DMS53 (cell line): Measurements from ENCODE around the gene ACTR5.
"Not testable (repeated sequence)": the region's sequence is repeated elsewhere in the genome, so short reads cannot be mapped to it uniquely, and the experiment has no call there.

Experiments used
- DNase-seq: peaks from one replicate; lab custom pipeline; 2025; lab: John Stamatoyannopoulos, UW

Gene ACTR5

GRCh38 chr20:38766071-38766470, 17.8 kb downstream of the ACTR5 start:
- DNase-seq = no peak

- no peak for DNase-seq
Measured at GRCh38 chr20:38769376-38770295, 21.4 kb downstream of the ACTR5 start.

DNA sequence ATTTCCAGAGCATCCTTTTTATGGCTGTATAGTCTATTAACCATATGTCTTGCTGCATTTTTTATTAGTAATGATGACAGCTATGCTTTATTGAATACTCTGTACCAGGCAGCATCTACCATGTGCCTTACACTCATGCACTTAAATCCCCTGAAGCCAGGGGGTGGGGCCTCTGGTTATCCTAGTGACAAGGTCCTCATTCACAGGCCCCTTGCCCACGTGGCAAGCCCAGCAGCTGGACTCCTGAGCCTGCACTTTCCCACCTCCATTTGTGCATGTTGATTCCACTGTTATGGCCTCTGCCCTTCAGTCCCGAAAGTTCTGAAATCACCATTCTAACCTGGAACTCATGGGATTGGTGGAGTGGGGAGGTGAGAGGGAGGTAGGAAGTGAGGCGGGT, 22.3 kb downstream of the ACTR5 start:
- no peak for DNase-seq

GRCh38 chr20:38770970-38771369, 22.7 kb downstream of the ACTR5 start:
- DNase-seq = no peak

DNA sequence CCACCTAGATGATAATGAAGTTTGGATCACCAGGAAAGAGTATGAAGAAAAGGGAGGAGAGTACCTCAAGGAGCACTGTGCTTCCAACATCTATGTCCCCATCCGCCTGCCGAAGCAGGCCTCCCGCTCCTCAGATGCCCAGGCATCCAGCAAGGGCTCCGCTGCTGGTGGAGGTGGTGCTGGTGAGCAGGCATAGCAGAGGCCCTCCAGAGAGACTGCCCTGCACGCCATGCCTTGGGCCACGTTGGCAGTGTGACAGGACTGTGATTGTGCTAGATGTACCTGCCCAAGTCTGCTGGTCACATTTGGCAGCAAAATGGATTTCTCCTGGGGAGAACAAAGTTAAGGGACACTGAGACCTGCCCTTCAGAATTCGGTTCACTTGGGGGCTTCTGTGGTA, 23.4 kb downstream of the ACTR5 start:
- no peak for DNase-seq

- no peak for DNase-seq
Measured at GRCh38 chr20:38774167-38774566, 25.9 kb downstream of the ACTR5 start.

- DNase-seq = no peak
Measured at GRCh38 chr20:38776363-38776762, 28.1 kb downstream of the ACTR5 start.

GRCh38 chr20:38779247-38780097, 31.2 kb downstream of the ACTR5 start:
- DNase-seq = no peak

DNA sequence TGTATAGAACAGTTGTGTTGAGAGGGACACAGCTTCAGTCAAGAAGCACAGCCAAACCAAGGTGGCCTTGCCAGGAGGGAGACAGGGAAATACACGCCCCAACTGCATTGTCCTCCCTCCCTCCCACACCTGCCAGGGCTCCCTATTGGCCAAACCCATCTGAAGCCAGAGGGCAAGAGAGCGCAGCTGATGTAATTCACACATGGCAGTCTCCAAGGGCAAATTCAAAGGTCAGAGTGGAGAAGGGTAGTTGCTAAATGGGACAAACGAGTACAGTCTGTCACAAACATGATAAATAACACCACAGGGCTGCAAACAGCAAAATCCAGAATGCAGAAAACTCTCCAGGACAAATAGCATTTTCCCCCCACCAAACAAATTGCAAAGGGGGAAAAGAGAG, 34.0 kb downstream of the ACTR5 start:
- DNase-seq = no peak

DNA sequence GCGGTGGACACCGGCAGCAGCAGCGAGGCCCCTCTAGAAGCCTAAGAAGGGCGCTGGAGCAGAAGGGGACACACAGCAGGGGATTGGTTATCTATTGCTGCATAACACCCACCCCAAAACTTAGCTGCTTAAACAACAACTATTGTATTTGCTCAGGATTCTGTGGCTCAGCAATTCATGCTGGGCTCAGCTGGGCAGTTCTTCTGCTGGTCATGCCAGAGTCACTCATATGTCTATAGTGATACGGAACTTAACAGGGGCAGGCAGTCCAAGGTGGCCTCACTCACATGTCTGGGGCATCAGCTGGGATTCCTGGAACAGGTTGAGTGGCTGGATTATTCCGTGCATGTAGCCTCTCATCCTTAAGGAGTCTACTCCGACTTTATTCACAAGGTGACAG, 39.6 kb downstream of the ACTR5 start:
- no peak for DNase-seq

DNA sequence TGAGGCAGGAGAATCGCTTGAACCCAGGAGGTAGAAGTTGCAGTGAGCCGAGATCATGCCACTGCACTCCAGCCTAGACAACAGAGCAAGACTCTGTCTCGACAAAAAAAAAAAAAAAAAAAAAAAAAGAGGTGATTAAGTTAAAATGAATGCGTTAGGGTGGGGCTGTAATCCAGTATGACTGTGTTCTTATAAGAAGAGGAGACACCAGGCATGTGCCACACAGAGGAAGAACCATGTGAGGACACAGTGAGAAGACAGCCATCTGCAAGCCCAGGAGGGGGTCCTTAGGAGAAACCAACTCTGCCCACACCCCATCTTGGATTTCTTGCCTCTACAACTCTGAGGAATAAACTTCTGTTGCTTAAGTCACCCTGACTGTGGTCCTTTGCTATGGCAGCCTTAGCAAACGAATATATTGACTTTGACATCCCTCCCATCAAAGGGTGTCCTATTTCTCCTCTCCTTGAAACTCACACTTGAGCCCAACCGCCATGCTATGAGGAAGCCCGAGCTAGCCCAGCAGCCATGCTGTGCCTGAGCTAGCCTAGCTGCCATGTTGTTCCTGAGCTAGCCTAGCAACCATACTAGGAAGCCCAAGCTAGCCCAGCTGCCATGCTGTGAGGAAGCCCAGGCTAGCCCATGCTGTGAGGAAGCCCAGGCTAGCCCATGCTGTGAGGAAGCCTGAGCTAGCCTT, 41.4 kb downstream of the ACTR5 start:
- DNase-seq = peak; percentile 15

- peak; percentile 21 for DNase-seq
Measured at GRCh38 chr20:38790200-38791053, 42.2 kb downstream of the ACTR5 start.

- DNase-seq = no peak
Measured at GRCh38 chr20:38791291-38791690, 43.0 kb downstream of the ACTR5 start.

DNA sequence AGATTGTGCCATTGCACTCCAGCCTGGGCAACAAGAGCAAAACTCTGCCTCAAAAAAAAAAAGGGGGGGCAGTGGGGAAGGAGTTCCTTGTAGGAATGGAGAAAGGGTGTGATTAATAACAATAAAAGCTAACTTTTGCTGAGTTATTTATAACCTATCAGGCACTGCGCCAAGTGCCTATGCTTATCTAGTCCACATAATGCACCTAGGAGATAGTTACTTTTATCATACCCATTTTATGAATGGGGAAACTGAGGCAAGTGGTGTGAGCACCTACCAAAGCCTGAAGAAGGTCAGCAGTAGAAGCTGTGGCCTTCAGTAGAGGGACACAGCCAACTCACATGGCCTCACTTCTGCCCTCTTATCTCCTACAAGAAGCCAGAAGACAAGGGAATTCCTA, 43.7 kb downstream of the ACTR5 start:
- no peak for DNase-seq

DNA sequence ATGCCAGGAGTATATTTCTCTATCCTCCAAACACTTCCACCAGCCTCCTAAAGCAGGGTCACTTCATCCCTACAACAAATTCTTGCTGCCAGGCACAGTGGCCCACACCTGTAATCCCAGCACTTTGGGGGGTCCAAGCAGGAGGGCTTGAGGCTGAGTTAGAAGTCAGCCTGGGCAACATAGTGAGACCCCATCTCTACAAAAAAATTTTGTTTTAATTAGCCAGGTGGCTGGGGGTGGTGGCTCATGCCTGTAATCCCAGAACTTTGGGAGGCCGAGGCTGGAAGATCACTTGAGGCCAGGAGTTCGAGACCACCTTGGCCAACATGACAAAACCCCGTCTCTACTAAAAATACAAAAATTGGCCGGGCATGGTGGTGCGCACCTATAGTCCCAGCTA, 45.8 kb downstream of the ACTR5 start:
- DNase-seq = not testable (repeated sequence)

GRCh38 chr20:38798266-38798665, 50.0 kb downstream of the ACTR5 start:
- no peak for DNase-seq

DNA sequence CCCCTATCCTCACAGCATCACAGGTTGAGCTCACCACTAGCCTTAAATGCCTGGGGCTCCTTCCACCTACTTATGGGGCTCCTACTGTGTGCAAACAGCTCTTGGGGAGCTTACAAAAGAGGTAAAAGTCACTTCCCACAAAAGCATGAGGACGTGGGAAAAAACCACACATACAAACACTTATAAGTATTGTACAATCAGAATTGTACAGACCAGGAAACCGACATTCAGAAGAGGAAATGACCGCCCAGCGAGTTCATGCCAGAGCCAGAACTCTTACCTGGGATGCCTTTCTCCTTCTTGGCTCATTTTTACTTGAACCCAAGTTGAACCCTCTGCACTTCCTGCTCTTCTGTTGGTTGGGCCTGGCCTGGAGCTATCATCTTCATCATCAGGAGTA, 50.9 kb downstream of the ACTR5 start:
- DNase-seq = no peak

DNA sequence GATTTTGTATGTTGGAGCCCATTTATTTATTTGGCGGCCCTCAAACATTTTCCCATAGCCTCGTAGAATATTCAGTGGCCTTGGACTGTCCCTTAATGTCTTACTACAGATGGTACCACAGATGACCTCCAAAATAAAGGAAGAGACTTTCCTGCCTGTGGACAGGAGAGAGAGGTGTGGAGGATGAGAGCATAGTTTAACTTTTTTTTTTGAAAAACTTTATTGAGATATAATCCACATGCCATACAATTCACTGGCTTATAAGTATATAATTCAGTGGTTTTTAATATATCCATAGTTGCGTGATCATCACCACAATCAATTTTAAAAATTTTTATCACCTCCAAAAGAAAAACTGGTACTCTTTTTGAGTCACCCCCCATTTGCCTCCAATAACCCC, 52.6 kb downstream of the ACTR5 start:
- no peak for DNase-seq

DNA sequence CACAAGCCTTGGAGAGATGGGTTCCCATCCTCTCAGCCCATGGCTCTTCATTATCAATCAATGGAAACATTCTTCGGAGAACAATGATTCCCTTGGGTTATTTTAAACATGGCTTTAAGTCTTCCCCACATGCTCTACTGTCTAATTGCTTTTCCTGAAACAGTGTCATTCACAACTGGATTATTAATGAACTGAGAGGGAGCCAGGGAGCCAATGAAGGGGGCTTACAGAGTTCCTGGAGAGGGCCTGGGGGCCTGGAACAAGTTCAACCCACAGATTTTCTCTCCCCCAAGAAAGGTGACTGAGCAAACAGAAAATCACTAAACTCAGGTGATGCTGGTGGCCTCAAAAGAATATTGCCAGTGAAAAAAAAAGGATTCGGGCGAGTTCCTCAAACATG, 56.0 kb downstream of the ACTR5 start:
- no peak for DNase-seq

GRCh38 chr20:38804682-38805501, 56.6 kb downstream of the ACTR5 start:
- no peak for DNase-seq

DNA sequence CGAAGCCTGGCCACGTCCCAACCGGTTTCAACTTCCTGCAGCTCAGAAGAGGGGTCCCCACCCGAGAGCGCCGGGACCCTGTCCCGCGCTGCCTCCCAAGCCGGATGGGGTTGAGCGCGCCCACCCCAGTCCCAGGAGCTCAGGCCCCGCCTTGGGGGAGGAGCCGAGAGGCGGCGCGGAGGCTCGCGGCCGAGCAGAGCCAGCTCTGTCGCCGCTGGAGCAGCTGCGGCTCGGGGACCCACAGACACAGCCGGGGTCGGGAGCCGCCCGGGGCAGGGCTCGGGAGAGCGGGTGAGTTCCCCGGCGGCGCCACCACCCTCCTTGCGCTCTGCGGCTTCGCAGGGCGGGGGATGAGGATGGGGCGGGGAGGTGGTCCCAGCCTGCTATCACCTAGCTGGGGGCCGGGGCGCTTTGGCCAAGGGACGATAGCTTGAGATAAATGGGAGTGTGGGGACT, 57.3 kb downstream of the ACTR5 start, which contains the start of gene PPP1R16B:
PPP1R16B (plus strand) TSS at position 196 of the 456 bp plus-strand sequence. CDS start 30,229 bp downstream, outside the sequence.
- no peak for DNase-seq
